Ascending aorta (tissue), 2 donors: ENCODE measurements around the gene OTOP2. TPM values are rescaled to one million over a fixed set of nuclear protein-coding genes. Genes with fewer than 3 reads are reported as not detected.
A peak's percentile ranks its signal among the peaks of the same experiment; 100 is the strongest.

ENCODE experiments used
- DNase-seq, 2 donors: peaks; one replicate each; pipeline ENCODE4 v3.0.0-alpha.2; 2019; ENCODE audit warnings: low spot score in 2 of 2
- H3K27ac ChIP-seq, 2 donors: fragments of 200-600 bp; sonication (generic); one replicate each; pipeline ENCODE4 v1.5.1; 2016 to 2017; ENCODE audit warnings: mild to moderate bottlenecking in 1 of 2
- H3K27me3 ChIP-seq: fragments of 200-600 bp; sonication (generic); one replicate; pipeline ENCODE4 v1.5.1; 2017
- H3K36me3 ChIP-seq, 2 donors: fragments of 200-600 bp; sonication (generic); one replicate each; pipeline ENCODE4 v1.5.1; 2016
- H3K4me1 ChIP-seq, 2 donors: fragments of 200-600 bp; sonication (generic); one replicate each; pipeline ENCODE4 v1.5.1; 2016 to 2017; ENCODE audit warnings: mild to moderate bottlenecking in 1 of 2
- H3K4me3 ChIP-seq, 2 donors: fragments of 200-600 bp; sonication (generic); one replicate each; pipeline ENCODE4 v1.5.1; 2016 to 2017; ENCODE audit warnings: mild to moderate bottlenecking in 1 of 2
- H3K9me3 ChIP-seq, 2 donors: fragments of 200-600 bp; sonication (generic); one replicate each; pipeline ENCODE4 v1.5.1; 2016
- intact Hi-C: fragments of 100-400 bp; cut with DNase I; formaldehyde crosslinking; loops from one replicate; pipeline ENCODE4 v1.15.1; 2023
- total RNA-seq: library from RNA; depleted of rRNA; stranded (reverse); fragments of >200 nt; gene quantifications from one replicate; pipeline ENCODE4 v1.1.0, GENCODE V29; 2016
- TF ChIP-seq, protein P1 (sequence below), 3 experiments: fragments of 200-600 bp in 2 of 3; fragments of 450-650 bp in 1 of 3; sonication (generic) in 2 of 3; IDR thresholded peaks; one replicate each; pipeline ENCODE4 v1.5.1; 2016 to 2019; ENCODE audit warnings: antibody characterized with exemption in 3 of 3, mild to moderate bottlenecking in 1 of 3, moderate library complexity in 1 of 3

OTOP2 gene
- total RNA-seq, 1 donor from 2014 or later: not detected

DNA sequence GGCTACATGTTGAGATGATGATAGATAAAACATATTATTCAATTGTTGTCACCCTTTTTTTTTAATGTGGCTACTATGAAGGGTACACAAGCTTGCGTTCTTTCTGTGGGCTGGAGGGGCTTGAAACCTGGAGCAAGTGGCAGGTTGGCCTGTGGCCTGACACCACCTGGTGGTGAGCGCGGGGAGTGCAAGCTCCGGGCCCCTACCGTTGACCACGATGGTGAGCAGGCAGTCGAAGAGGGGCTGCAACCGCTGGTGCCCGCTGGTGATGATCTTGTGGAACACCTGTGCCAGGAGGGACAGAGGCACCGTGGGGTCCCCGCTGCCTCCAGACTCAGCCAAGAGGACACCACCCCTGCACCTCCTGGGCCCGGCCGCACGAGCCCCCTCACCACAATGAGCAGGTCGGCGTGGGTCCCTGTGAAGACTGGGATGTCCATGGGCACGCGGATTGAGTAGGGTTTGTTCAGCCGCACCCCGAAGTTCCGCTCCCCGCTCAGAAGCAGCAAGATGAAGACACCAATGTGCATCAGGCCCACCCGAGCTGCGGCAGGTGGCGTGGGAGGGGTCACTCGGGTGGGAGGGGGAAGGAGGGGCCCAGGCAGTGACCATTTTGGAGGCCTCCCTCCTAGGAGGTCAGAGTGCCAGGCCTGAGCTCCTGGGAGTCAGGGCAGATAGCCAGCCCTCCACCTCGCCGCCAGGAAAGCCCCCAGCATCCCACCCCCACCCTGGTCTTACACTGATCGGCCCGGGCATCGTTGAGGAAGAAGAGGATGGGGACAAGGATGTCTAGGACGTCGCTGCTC lies 34.1 kb downstream of the OTOP2 start:
- TF ChIP-seq, protein P1, sequence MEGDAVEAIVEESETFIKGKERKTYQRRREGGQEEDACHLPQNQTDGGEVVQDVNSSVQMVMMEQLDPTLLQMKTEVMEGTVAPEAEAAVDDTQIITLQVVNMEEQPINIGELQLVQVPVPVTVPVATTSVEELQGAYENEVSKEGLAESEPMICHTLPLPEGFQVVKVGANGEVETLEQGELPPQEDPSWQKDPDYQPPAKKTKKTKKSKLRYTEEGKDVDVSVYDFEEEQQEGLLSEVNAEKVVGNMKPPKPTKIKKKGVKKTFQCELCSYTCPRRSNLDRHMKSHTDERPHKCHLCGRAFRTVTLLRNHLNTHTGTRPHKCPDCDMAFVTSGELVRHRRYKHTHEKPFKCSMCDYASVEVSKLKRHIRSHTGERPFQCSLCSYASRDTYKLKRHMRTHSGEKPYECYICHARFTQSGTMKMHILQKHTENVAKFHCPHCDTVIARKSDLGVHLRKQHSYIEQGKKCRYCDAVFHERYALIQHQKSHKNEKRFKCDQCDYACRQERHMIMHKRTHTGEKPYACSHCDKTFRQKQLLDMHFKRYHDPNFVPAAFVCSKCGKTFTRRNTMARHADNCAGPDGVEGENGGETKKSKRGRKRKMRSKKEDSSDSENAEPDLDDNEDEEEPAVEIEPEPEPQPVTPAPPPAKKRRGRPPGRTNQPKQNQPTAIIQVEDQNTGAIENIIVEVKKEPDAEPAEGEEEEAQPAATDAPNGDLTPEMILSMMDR (IDR thresholded peaks at IDR 0.05): peak; percentile 83 to 92 (median 87)
- Histone ChIP-seq H3K4me1 (no peaks in the 10 kb centered on the region), H3K9me3 (no peaks in the 10 kb centered on the region), H3K4me3 (no peak overlapping the region), H3K36me3 (no peaks in the 10 kb centered on the region), H3K27ac (no peak overlapping the region), H3K27me3 (no peaks in the 10 kb centered on the region)
- intact Hi-C loops: loop anchor here (2.0 kb wide), 1 partner anchor 213 kb away; no protein-coding TSS in a partner anchor
- DNase-seq: peak in 1 of 2 donors; percentile 78

DNA sequence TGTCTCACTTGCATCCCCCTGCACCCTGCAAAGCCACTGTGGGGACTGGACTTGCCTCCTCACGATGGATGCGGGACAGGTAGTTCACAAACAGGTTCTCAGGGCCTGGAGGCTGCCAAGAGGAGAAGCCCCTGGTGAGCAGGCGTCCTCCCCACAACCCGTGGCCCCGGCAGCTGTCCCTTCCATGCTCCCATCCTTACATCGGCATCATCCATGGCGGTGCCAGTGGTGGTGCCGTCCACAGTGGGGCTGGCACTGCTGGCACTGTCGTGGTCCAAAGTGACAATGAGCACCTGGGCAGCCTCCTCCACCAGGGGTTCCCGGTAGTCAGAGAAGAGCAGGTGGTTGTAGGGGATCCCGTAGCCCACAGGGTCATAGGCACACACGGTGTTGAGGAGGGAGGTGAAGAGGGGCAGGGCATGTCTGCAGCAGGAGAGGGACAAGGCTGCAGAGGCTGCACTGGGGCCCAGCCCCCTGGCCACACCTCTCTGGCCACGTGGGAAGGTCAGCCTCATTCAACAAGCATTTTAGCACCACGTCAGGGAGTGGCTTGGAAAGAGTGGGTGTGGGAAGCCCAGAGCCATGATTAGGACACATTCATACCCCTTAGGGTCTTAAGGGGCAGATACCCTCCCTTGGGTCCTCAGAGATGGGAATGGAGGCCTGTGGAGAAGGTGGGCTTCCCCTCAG lies 35.9 kb downstream of the OTOP2 start:
- H3K36me3 ChIP-seq: no peaks in the 10 kb centered on the region
- no peaks in the 10 kb centered on the region for H3K27me3 ChIP-seq
- TF ChIP-seq, protein P1 (IDR thresholded peaks at IDR 0.05): no peak
- H3K27ac ChIP-seq: no peak overlapping the region
- H3K9me3 ChIP-seq: no peaks in the 10 kb centered on the region
- H3K4me1 ChIP-seq: no peaks in the 10 kb centered on the region
- H3K4me3 ChIP-seq: no peak overlapping the region
- intact Hi-C loops: loop anchor here (2.0 to 5.0 kb wide), 3 partner anchors 147 to 241 kb away; partner anchors contain the start of gene ARMC7
- no peak for DNase-seq

DNA sequence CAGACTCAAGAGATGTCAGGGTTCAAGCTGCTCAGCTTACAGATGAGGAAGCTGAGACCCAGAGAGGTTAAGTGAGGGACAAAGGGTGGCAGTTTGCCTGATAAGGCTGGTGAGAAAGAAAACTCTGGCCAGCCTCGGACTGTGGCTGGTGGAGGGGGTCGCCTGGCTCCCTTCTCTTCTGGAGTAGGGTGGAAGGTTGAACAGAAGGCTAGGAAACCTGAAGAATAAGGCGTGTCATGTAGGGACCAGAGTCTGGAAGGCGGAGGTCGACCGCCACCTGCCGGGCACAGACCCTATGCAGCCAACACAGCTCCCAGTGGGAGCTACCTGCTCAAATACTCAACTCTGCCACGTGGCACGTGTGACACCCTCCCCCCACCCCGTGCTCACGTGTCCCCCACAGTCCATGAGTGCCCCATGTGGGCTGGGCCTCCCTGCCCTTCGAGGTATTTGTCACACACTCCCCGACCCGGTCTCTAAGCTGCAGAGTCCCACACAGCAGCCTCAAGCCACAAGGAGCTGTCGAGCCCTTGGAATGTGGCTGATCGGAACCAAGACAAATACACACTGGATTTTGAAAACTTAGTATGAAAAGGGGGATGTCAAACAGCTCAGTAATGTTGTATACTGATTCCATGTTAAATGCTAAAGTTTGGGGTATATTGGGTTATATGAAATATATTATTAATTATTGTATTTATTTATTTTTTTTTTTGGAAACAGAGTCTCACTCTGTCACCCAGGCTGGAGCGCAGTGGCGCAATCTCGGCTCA lies 36.7 kb downstream of the OTOP2 start:
- TF ChIP-seq, protein P1 (IDR thresholded peaks at IDR 0.05): no peak
- H3K9me3 ChIP-seq: no peaks in the 10 kb centered on the region
- no peaks in the 10 kb centered on the region for H3K36me3 ChIP-seq
- DNase-seq: no peak
- H3K4me1 ChIP-seq: no peaks in the 10 kb centered on the region
- H3K27me3 ChIP-seq: no peaks in the 10 kb centered on the region
- no peak overlapping the region for H3K4me3 ChIP-seq
- H3K27ac ChIP-seq: no peak overlapping the region
- intact Hi-C loops: loop anchor here (1.0 to 5.0 kb wide), 4 partner anchors 28 to 240 kb away; partner anchors contain the start of gene ARMC7

DNA sequence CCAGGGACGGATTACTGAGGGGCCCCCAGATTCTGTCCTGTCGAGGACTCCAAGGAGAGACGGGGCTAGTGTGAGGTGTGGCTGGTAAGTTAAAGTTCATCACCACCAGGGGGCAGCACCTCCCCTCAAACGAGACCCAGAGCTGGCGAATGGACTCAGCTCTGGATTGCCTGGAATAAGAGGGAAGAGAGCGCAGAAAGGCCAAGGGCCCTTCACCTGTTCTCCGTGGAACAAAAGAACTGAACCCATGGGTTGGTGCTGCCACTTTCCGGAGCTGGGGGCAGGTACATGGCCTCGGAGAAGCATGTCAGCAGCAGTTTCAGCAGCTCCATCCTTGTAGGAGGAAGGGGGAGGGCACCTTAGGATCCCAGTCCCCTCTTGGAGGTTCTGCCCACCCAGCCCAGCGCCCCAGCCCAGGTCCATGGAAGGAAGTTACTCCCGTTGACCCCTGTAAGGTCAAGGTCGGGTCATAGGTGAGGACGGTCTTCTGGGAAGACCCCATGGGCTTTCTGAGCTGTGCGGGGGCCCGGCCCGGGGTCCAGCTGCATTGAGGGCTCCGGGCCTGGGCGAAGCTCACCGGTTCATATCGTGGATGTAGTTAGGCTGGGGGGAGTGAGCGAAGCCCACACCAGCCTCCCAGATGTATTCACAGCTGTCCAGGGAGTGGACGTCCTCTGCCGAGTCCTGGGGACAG lies 37.7 kb downstream of the OTOP2 start:
- Histone ChIP-seq H3K9me3 (no peaks in the 10 kb centered on the region), H3K27me3 (no peaks in the 10 kb centered on the region), H3K36me3 (no peaks in the 10 kb centered on the region), H3K4me3 (no peak overlapping the region), H3K4me1 (no peaks in the 10 kb centered on the region), H3K27ac (no peak overlapping the region)
- DNase-seq: peak in 1 of 2 donors; percentile 91
- intact Hi-C loops: loop anchor here (1.0 to 5.0 kb wide), 4 partner anchors 26 to 239 kb away; partner anchors contain the start of gene ARMC7
- TF ChIP-seq, protein P1 (IDR thresholded peaks at IDR 0.05): peak; percentile 53 to 84 (median 77)
